ENCODE measurements around the gene GPS1.

GPS1 gene

DNA sequence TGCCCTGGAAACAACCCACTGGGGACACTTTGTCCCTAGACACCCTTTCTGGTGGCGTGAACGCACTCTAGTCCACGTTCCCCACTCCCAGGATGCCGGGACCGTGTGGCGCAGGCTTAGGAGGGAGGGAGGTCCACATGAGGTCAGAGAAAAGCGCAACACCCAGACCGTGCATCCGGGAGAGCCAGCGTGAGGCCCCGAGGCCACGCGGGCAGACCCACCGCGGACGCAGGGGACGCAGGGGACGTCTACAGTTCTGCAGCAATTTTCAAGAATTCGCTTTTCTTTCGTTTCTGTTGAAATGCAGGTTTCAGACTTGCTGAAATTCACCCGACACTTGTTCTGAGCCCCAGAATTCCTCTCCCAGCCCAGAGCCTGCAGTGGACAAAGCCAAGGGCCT is 4.8 kb upstream of the GPS1 start:
- no peak overlapping the region for H3K4me3 Mint-ChIP-seq
- H3K27me3 Mint-ChIP-seq, result no peaks in the 10 kb centered on the region
- no peaks in the 10 kb centered on the region for H3K36me3 Mint-ChIP-seq
- H3K4me1 Mint-ChIP-seq, result peaks cover 10% of the 10 kb centered on the region
- no peaks in the 10 kb centered on the region for H3K9me3 Mint-ChIP-seq
- H3K27ac Mint-ChIP-seq, result no peak overlapping the region

DNA sequence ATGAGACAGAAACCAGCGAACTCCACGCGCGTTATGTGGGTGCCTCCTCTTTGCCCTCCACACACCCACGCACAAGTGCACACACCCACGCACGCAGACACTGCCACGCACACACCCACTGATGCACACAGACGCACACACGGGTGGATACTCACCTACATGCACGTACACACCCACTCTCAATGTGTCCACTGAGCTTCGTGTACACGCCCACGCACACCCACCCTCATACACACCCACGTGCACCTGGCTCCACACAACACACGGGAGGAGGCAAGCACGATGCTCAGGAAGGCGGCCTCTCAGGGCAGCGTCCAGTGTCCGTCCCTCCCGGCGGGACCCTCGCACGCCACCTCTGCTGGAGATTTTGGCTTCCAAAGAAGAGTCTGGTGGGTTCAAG is 4.3 kb upstream of the GPS1 start:
- Mint-ChIP-seq H3K27ac (no peak overlapping the region), H3K9me3 (no peaks in the 10 kb centered on the region), H3K4me3 (no peak overlapping the region), H3K4me1 (peaks cover 10% of the 10 kb centered on the region), H3K27me3 (no peaks in the 10 kb centered on the region), H3K36me3 (no peaks in the 10 kb centered on the region)

DNA sequence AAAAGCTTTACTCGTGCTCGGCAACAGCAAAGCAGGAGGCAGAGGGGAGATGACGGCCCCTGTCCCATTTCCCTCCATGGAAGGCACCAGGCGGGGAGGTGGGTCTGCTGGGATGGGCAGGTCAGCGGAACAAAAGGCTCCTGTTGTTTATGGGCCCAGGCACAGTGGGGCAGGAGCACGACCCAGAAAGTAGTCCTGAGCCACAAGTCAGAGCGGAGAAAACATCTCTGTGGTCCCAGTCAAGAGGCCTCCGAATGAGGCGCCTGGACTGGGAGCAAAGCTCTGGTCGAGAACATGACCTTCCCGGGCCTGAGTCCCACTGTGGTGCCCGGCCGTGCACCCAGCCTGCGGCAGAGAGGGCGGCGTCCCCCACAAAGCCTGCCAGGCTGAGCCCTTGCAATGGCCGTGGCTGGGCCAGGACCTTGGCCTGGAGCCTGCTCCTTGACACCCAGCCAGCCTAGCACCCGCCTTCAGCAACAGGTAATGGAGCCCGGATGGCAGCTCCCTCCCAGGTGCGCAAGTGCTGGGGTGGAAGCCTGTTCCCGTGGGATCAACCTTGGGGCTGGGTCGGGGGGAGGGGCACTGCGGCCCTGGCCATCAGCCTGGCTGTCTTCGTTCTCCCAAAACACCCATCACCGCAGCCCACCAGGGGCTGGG is 3.7 kb upstream of the GPS1 start:
- Mint-ChIP-seq H3K4me3 (no peak overlapping the region), H3K36me3 (no peaks in the 10 kb centered on the region), H3K4me1 (peaks cover 10% of the 10 kb centered on the region), H3K27me3 (no peaks in the 10 kb centered on the region), H3K27ac (no peak overlapping the region), H3K9me3 (no peaks in the 10 kb centered on the region)

DNA sequence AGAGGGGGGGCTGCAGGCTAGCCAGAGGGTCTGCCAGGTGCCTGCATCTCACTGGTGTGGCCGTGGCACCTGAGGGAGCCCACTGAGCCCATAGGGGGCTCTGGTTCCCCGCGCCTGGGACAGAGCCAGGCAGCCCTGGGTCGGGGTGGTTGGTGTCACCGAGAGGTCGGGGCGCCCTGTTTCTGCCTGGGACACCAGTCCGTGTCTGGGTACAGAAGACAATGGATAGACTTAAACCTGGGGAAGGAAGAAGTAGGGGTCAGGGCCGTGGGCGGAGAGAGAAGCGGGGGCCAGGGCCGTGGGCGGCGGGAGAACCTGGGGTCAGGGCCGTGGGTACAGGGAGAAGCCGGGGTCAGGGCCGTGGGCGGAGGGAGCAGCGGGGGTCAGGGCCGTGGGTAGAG is 3.1 kb upstream of the GPS1 start:
- Mint-ChIP-seq H3K27me3 (no peaks in the 10 kb centered on the region), H3K4me1 (peaks cover 14% of the 10 kb centered on the region), H3K27ac (peak overlapping the region; percentile 51), H3K36me3 (no peaks in the 10 kb centered on the region), H3K4me3 (no peak overlapping the region), H3K9me3 (no peaks in the 10 kb centered on the region)

DNA sequence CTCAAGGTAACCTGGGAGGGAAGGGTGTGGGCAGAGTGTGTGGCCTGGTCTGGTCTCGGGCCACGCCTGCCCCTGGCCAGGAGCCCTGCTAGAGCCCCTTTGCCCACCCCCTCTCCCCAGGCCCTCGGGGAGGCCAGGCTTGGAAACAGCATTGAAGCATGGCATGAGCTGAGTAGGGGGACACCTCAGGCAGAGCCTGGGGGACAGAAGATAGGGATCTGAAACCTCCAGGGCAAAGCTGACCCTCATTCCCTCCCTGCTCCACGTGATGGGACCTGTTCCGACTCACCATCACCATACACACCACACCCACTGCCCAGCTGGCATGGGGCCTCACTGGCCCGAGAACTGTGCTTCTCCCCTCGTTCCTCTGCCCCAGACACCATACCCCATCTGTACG is 2.6 kb upstream of the GPS1 start:
- no peaks in the 10 kb centered on the region for H3K27me3 Mint-ChIP-seq
- H3K36me3 Mint-ChIP-seq, result no peaks in the 10 kb centered on the region
- no peak overlapping the region for H3K4me3 Mint-ChIP-seq
- peaks cover 14% of the 10 kb centered on the region for H3K4me1 Mint-ChIP-seq
- no peak overlapping the region for H3K27ac Mint-ChIP-seq
- H3K9me3 Mint-ChIP-seq, result no peaks in the 10 kb centered on the region

DNA sequence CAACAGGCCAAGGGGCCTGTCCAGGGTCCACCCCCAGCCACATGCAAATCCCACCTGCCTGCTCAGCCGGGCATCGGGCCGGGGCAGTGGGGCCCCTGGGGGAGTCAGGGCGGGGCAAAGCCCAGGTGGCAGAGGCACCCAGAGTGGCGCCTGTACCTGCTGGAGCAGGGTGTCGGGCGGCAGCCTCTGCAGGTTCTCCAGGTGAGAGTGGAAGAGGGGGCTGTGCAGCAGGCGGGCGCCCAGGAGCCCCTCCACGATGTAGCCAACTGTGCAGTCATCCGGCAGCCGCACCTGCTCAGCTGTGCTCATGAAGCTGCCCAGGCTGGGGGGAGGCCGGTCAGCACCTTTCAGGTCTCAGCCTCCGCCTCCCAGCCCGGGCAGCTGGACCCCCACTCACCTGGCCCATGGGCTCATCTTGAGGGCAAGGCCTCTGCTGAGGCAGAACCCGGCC is 2.2 kb upstream of the GPS1 start:
- Mint-ChIP-seq H3K27ac (no peak overlapping the region), H3K4me1 (peaks cover 14% of the 10 kb centered on the region), H3K36me3 (no peaks in the 10 kb centered on the region), H3K4me3 (no peak overlapping the region), H3K27me3 (no peaks in the 10 kb centered on the region), H3K9me3 (no peaks in the 10 kb centered on the region)

DNA sequence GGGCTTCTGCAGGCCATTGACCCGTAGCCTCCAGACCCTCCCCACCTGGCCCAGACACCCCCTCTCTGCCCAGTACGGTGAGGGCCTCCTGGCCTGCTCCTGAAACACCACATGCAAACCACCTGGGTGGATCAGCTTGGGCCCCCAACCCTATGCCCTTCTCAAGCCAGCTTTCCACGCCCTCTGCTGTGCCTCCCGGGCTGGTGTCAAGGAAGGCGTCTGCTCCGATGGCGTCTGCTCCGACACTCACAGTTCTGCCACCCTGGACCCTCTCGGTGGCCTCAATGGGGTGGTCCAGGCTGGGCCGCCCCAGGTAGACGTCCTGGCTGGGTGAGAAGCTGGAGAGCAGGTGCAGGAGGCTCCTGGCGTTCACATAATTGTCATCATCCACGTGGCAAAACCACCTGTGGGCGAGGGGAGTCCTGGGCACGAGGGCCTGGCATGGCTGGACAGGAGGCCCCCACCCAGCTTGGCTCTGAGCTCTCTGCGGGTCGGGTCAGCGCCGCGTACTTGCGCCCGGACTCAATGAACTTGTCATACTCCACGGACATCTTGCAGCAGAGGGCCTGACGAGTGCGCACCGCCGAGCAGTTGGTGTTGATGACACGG is 1.4 kb upstream of the GPS1 start:
- no peaks in the 10 kb centered on the region for H3K36me3 Mint-ChIP-seq
- peak overlapping the region; percentile 87 for H3K4me3 Mint-ChIP-seq
- no peak overlapping the region for H3K27ac Mint-ChIP-seq
- peaks cover 14% of the 10 kb centered on the region for H3K4me1 Mint-ChIP-seq
- H3K27me3 Mint-ChIP-seq, result no peaks in the 10 kb centered on the region
- H3K9me3 Mint-ChIP-seq, result no peaks in the 10 kb centered on the region

DNA sequence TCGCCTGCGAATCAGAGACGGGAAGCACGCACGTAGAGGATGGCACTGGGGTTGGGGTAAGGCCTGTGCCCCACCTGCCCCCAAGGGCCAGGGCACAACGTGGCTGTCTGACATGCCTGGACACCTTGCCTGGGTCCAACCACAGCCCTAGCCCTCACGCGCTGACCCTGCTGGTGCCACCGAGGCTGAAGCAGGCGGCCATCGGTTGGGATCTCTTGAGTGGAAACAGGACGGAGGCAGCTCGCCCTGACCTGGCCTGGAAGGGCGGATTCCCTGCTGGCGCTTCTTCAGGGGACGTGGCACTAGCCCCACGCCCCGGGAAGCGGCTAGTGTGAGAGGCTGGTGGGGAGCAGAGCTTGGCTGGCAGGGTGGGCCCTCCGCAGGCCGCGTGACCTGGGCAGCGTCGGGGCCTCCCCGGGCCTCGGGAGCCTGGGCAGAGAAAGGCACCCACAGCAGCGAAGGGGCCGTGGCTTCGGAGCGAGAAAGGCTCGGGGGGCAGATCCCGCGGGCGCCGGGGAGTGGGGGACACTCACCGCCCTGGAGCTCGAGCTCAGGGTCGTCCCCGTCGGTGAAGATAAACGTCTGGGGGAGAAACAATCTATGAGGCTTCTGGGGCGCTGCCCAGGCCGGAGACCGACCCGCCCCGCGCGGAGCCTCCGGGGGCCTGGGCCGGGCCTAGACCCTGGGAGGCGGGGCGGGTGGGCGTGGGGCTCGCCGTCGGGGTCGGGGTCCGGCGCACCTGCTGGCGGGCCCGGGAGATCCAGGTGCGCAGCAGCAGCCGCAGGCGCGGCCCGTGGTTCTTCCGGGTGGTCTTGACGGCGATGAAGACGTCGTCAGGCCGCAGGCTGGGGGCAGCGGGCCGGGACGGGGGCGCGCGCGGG is 697 bp upstream of the GPS1 start:
- Mint-ChIP-seq H3K27ac (no peak overlapping the region), H3K4me1 (peaks cover 14% of the 10 kb centered on the region), H3K36me3 (no peaks in the 10 kb centered on the region), H3K4me3 (peak overlapping the region; percentile 87), H3K9me3 (no peaks in the 10 kb centered on the region), H3K27me3 (no peaks in the 10 kb centered on the region)

DNA sequence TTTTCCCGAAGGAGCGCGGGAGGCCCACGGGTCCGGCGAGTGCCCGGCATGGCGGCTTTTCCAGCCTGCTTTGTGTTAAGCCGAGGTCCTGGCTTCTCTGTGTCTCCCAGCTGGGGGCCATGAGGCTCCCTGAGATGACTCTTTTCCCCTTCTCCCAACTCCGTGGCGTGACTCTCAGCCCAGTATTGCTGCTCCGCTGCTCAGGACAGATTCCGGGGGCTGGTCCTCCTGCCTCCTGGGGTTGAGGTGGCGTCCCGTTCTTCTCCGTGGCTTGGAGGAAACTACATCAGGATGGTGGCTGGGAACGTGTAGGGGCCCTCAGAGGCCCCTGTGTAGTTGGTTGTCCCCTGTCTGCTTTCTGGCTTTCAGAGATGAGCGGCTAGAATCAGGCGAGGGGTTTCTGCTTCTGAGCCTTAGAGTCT is 951 bp downstream of the GPS1 start:
- peak overlapping the region; percentile 81 for H3K4me3 Mint-ChIP-seq
- no peaks in the 10 kb centered on the region for H3K9me3 Mint-ChIP-seq
- no peaks in the 10 kb centered on the region for H3K27me3 Mint-ChIP-seq
- H3K27ac Mint-ChIP-seq, result peak overlapping the region; percentile 46
- peaks cover 14% of the 10 kb centered on the region for H3K4me1 Mint-ChIP-seq
- H3K36me3 Mint-ChIP-seq, result no peaks in the 10 kb centered on the region

DNA sequence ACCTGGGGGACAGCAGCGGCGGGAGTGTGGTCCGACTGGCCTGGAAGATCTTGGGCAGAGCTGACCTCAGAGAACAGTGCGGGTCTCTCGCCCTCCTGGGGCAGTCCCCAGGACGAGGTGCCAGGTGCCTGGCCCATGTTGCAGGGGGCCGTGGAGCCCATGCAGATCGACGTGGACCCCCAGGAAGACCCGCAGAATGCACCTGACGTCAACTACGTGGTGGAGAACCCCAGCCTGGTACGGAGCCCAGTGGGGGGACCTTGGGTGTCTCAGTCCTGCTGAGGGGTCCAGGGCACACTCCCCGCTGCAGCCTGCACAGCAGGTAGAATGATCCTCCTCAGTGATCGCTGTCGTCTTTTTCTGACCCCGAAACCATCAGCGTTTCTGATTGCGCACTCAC is 1.4 kb downstream of the GPS1 start:
- H3K27ac Mint-ChIP-seq, result no peak overlapping the region
- peak overlapping the region; percentile 81 for H3K4me3 Mint-ChIP-seq
- no peaks in the 10 kb centered on the region for H3K9me3 Mint-ChIP-seq
- H3K36me3 Mint-ChIP-seq, result no peaks in the 10 kb centered on the region
- H3K27me3 Mint-ChIP-seq, result no peaks in the 10 kb centered on the region
- H3K4me1 Mint-ChIP-seq, result peaks cover 14% of the 10 kb centered on the region

DNA sequence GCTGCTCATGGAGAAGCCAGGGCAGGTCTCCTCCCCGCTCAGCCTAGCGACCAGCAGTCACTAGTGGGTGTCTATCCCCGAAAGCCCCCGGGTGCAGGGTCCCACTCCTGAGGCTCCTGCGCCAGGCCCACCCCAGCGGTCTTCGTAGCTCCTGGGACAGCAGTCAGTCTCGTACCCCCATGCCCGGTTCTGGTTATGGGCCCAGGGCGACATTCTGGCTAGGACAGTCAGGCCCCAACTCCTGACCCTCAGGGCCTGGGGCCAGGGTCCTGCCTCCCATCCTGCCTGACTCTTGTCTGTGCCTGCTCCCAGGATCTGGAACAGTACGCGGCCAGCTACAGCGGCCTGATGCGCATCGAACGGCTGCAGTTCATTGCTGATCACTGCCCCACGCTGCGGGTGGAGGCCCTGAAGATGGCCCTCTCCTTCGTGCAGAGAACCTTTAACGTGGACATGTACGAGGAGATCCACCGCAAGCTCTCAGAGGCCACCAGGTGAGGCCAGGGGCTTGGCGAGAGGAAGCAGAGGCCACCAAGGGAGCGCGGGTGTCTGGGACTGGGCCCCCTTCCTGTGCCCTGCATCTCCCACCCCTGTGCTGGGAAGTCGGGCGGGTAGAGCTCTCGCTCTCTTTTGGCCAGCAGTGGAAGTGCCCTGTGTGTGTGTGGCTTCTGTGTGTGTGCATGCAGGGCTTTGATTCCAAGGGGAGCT is 2.0 kb downstream of the GPS1 start:
- H3K27me3 Mint-ChIP-seq, result no peaks in the 10 kb centered on the region
- H3K27ac Mint-ChIP-seq, result no peak overlapping the region
- no peaks in the 10 kb centered on the region for H3K9me3 Mint-ChIP-seq
- no peaks in the 10 kb centered on the region for H3K36me3 Mint-ChIP-seq
- H3K4me3 Mint-ChIP-seq, result peak overlapping the region; percentile 81
- peaks cover 14% of the 10 kb centered on the region for H3K4me1 Mint-ChIP-seq

DNA sequence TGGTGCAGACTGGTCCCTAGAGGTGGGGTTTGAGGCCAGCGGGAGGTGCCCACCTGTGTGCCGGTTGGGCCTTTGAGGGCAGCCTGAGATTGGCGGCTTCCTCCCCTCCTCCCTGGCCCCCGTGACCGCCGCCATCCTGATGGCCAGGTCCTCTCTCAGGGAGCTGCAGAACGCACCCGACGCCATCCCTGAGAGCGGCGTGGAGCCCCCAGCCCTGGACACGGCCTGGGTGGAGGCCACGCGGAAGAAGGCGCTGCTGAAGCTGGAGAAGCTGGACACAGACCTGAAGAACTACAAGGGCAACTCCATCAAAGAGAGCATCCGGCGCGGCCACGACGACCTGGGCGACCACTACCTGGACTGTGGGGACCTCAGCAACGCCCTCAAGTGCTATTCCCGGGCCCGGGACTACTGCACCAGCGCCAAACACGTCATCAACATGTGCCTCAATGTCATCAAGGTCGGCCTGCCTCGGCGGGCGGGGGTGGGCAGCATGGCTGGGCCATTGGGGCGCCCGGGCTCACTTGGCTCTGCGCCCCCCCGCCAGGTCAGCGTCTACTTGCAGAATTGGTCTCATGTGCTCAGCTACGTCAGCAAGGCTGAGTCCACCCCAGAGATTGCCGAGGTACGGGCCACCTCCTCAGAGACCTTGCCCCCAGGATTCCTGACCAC is 2.8 kb downstream of the GPS1 start:
- H3K9me3 Mint-ChIP-seq, result no peaks in the 10 kb centered on the region
- H3K4me1 Mint-ChIP-seq, result peaks cover 14% of the 10 kb centered on the region
- no peak overlapping the region for H3K27ac Mint-ChIP-seq
- no peaks in the 10 kb centered on the region for H3K36me3 Mint-ChIP-seq
- H3K27me3 Mint-ChIP-seq, result no peaks in the 10 kb centered on the region
- H3K4me3 Mint-ChIP-seq, result no peak overlapping the region

DNA sequence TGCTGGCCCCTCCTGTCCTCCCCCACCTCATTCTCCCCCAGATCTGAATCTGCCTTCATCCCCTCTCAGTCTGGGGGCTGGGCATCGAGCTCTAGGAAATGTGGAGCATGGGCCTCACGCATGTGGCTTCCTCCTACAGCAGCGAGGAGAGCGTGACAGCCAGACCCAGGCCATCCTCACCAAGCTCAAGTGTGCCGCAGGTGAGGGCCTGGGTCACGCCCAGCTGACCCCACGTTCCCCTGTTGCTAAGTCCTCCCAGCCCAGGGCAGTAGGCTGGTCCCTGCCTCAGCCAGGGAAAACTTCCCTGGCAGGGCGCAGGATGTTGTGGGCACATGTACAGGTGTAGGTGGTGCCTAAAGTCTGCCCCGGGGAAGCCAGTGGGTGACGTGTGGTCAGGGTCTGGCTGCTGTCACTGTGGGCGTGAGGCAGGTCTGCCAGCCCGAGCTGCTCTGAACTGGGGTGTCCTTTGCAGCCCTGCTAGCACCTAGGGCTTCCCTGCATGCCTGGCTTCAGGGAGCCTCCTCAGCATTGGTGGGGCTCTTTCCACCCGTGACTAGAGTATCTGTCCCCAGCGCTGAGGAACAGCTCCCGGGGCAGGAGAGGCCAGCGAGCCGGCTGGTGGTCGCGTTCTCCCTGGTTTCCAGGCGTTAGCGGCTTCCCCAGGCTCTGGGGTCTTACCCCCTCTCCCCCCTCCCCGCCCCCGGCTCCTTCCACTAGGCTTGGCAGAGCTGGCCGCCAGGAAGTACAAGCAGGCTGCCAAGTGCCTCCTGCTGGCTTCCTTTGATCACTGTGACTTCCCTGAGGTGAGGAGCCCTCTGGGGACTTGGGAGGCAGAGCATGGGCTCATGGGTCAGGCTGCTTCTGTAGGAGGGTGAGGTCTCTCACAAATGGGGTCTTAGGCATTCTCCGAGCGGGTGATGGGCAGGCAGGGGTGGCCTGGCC is 3.6 kb downstream of the GPS1 start:
- Mint-ChIP-seq H3K4me1 (peaks cover 14% of the 10 kb centered on the region), H3K27me3 (no peaks in the 10 kb centered on the region), H3K9me3 (no peaks in the 10 kb centered on the region), H3K4me3 (no peak overlapping the region), H3K36me3 (no peaks in the 10 kb centered on the region), H3K27ac (no peak overlapping the region)

DNA sequence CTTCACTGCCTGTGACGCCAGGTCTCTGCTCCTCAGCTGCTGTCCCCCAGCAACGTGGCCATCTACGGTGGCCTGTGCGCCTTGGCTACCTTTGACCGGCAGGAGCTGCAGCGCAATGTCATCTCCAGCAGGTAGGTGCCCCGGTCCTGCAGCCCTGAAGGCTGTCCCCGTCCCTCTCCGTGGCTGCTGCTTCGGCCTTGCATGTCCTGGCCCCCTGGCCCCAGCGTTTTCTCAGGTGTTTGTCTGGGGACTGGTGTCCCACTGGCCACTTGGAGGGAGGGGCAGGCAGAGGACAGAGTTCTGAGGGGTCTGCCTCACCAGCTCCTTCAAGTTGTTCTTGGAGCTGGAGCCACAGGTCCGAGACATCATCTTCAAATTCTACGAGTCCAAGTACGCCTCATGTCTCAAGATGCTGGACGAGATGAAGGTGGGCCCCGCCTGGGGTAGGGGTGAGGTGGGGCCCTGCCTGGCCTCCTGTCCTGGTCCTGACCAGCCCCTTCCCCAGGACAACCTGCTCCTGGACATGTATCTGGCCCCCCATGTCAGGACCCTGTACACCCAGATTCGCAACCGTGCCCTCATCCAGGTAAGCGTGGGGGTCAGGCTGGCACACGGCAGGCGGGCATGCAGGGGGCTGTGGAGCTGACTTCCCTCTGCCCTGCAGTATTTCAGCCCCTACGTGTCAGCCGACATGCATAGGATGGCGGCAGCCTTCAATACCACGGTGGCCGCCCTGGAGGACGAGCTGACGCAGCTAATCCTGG is 4.4 kb downstream of the GPS1 start:
- no peak overlapping the region for H3K27ac Mint-ChIP-seq
- H3K4me1 Mint-ChIP-seq, result peaks cover 7% of the 10 kb centered on the region

More for the DNA sequence above, 4.4 kb downstream of the GPS1 start:
- Mint-ChIP-seq H3K27me3 (no peaks in the 10 kb centered on the region), H3K4me3 (no peak overlapping the region), H3K36me3 (no peaks in the 10 kb centered on the region), H3K9me3 (no peaks in the 10 kb centered on the region)
